IMR-90 (cell line): ENCODE results near the gene SF3B3. TPM values are rescaled to one million over a fixed set of nuclear protein-coding genes. Genes with fewer than 3 reads are reported as not detected.

Experiments
- ATAC-seq: fragments of 200-7000 bp; cut with Tn5 transposase; 2 replicates; pipeline ENCODE4 v1.9.1; 2020; ENCODE audit warnings: low read depth, mild to moderate bottlenecking, moderate library complexity
- BruUV-seq: library from RNA; stranded (reverse); fragments of 400-500 nt; replicated peaks from 2 replicates; lab custom pipeline; 2021; lab: Mats Ljungman, UMichigan
- CTCF ChIA-PET: fragments of 300-600 bp; formaldehyde crosslinking; extraction: SDS; loops from one replicate; lab custom pipeline; 2021; ENCODE audit warnings: antibody characterized with exemption; lab: Yijun Ruan, JAX
- POLR2A ChIA-PET: fragments of 300-600 bp; sonication (Branson Sonifier 250); formaldehyde crosslinking; loops from one replicate; lab custom pipeline; 2022; ENCODE audit warnings: antibody characterized with exemption; ENCODE audit not compliant: unreplicated experiment; lab: Charles Lee
- DNase-seq: peaks from one replicate; pipeline ENCODE4 v3.0.0; 2013
- H2AFZ ChIP-seq: replicated peaks from 2 replicates; pipeline ENCODE3; 2013; ENCODE audit warnings: low read length, mild to moderate bottlenecking; ENCODE audit not compliant: poor library complexity
- H2AK5ac ChIP-seq: 2 replicates; pipeline ENCODE4 v1.6.1; 2013; ENCODE audit warnings: low read depth, low read length, inconsistent platforms
- H2AK9ac ChIP-seq: replicated peaks from 2 replicates; pipeline ENCODE3; 2013; ENCODE audit warnings: mild to moderate bottlenecking, low read depth, low read length, moderate library complexity; ENCODE audit not compliant: poor library complexity
- H2BK120ac ChIP-seq: 2 replicates; pipeline ENCODE4 v1.6.1; 2013; ENCODE audit warnings: low read depth, low read length, inconsistent platforms
- H2BK15ac ChIP-seq: 3 replicates; pipeline ENCODE4 v1.6.1; 2013; ENCODE audit warnings: low read depth, low read length, inconsistent platforms
- H2BK20ac ChIP-seq: 2 replicates; pipeline ENCODE4 v1.6.1; 2013; ENCODE audit warnings: low read depth, mild to moderate bottlenecking, inconsistent platforms, low read length, moderate library complexity
- H2BK5ac ChIP-seq: 2 replicates; pipeline ENCODE4 v1.6.1; 2013; ENCODE audit warnings: mild to moderate bottlenecking, low read depth, low read length, inconsistent platforms; ENCODE audit not compliant: poor library complexity, severe bottlenecking
- H3K14ac ChIP-seq: replicated peaks from 2 replicates; pipeline ENCODE4 v1.6.1; 2013; ENCODE audit warnings: low read depth, low read length, inconsistent platforms
- H3K18ac ChIP-seq: 2 replicates; pipeline ENCODE4 v1.6.1; 2013; ENCODE audit warnings: low read depth, low read length, control low read depth
- H3K23ac ChIP-seq: 2 replicates; pipeline ENCODE4 v1.6.1; 2013; ENCODE audit warnings: low read depth, low read length, inconsistent platforms
- H3K27ac ChIP-seq: 2 replicates; pipeline ENCODE4 v1.5.1; 2013; ENCODE audit warnings: mild to moderate bottlenecking, control low read depth, low read length; ENCODE audit not compliant: insufficient read depth
- H3K27me3 ChIP-seq: 2 replicates; pipeline ENCODE4 v1.6.1; 2013; ENCODE audit warnings: low read length; ENCODE audit not compliant: control insufficient read depth, insufficient read depth
- H3K36me3 ChIP-seq: 2 replicates; pipeline ENCODE4 v1.6.1; 2013; ENCODE audit warnings: low read length, mixed read lengths; ENCODE audit not compliant: control insufficient read depth, insufficient read depth
- H3K4ac ChIP-seq: 2 replicates; pipeline ENCODE4 v1.6.1; 2013; ENCODE audit warnings: low read depth, low read length, inconsistent platforms
- H3K4me1 ChIP-seq: 2 replicates; pipeline ENCODE4 v1.6.1; 2013; ENCODE audit warnings: low read length, mixed read lengths; ENCODE audit not compliant: control insufficient read depth, insufficient read depth
- H3K4me2 ChIP-seq: 2 replicates; pipeline ENCODE4 v1.6.1; 2013; ENCODE audit warnings: low read depth, mild to moderate bottlenecking, control low read depth, low read length, moderate library complexity
- H3K4me3 ChIP-seq: 2 replicates; pipeline ENCODE4 v1.5.1; 2013; ENCODE audit warnings: low read depth, mild to moderate bottlenecking, control low read depth, low read length, moderate library complexity; ENCODE audit not compliant: insufficient read depth
- H3K56ac ChIP-seq: 2 replicates; pipeline ENCODE4 v1.6.1; 2013; ENCODE audit warnings: low read length, inconsistent platforms; ENCODE audit not compliant: insufficient read depth; ENCODE audit errors: extremely low read depth
- H3K79me1 ChIP-seq, 2 experiments: 2 replicates each; pipeline ENCODE4 v1.6.1; 2013; ENCODE audit warnings: low read length in 2 of 2, inconsistent platforms in 1 of 2, low read depth in 1 of 2
- H3K9ac ChIP-seq: 2 replicates; pipeline ENCODE4 v1.6.1; 2013; ENCODE audit warnings: low read depth, low read length, control low read depth
- H3K9me1 ChIP-seq: 2 replicates; pipeline ENCODE4 v1.6.1; 2013; ENCODE audit warnings: low read length, inconsistent platforms; ENCODE audit not compliant: insufficient read depth
- H3K9me3 ChIP-seq: 2 replicates; pipeline ENCODE4 v1.6.1; 2013; ENCODE audit warnings: low read length; ENCODE audit not compliant: control insufficient read depth, insufficient read depth
- H4K20me1 ChIP-seq: 2 replicates; pipeline ENCODE4 v1.6.1; 2013; ENCODE audit warnings: low read length, inconsistent platforms; ENCODE audit not compliant: insufficient read depth
- H4K5ac ChIP-seq: 2 replicates; pipeline ENCODE4 v1.6.1; 2013; ENCODE audit warnings: mild to moderate bottlenecking, low read depth, low read length, control low read depth
- H4K8ac ChIP-seq, 2 experiments: 2 replicates each; pipeline ENCODE4 v1.6.1; 2013; ENCODE audit warnings: low read depth in 2 of 2, low read length in 2 of 2, control low read depth in 1 of 2, inconsistent platforms in 1 of 2
- H4K91ac ChIP-seq: 2 replicates; pipeline ENCODE4 v1.6.1; 2013; ENCODE audit warnings: low read depth, low read length, inconsistent platforms; ENCODE audit not compliant: insufficient read depth
- BHLHE40 ChIP-seq: fragments of 150-350 bp; IDR thresholded peaks from 2 replicates; pipeline ENCODE4 v1.6.1; 2016; ENCODE audit warnings: mild to moderate bottlenecking, low read depth, low read length
- CEBPB ChIP-seq: IDR thresholded peaks from 2 replicates; pipeline ENCODE4 v1.6.1; 2012; ENCODE audit warnings: low read depth, low read length, improper control_type of control experiment
- CHD1 ChIP-seq: IDR thresholded peaks from 2 replicates; pipeline ENCODE4 v1.6.1; 2012; ENCODE audit warnings: low read depth, low read length, improper control_type of control experiment
- FOS ChIP-seq: fragments of 150-350 bp; IDR thresholded peaks from 2 replicates; pipeline ENCODE4 v1.6.1; 2016; ENCODE audit warnings: low read depth, low read length
- MAZ ChIP-seq: IDR thresholded peaks from 2 replicates; pipeline ENCODE4 v1.6.1; 2012; ENCODE audit warnings: low read depth, mild to moderate bottlenecking, low read length, improper control_type of control experiment, moderate library complexity, borderline replicate concordance
- MXI1 ChIP-seq: IDR thresholded peaks from 2 replicates; pipeline ENCODE4 v1.6.1; 2012; ENCODE audit warnings: low read depth, mild to moderate bottlenecking, low read length, moderate library complexity, borderline replicate concordance
- NFE2L2 ChIP-seq: fragments of 150-350 bp; IDR thresholded peaks from 2 replicates; pipeline ENCODE4 v1.6.1; 2016; ENCODE audit warnings: low read depth, mild to moderate bottlenecking, low read length
- POLR2A ChIP-seq: IDR thresholded peaks from 2 replicates; pipeline ENCODE4 v1.6.1; 2012; ENCODE audit warnings: mild to moderate bottlenecking, low read depth, low read length
- RAD21 ChIP-seq: IDR thresholded peaks from 2 replicates; pipeline ENCODE4 v1.6.1; 2012; ENCODE audit warnings: low read length, improper control_type of control experiment
- RCOR1 ChIP-seq: IDR thresholded peaks from 2 replicates; pipeline ENCODE4 v1.6.1; 2012; ENCODE audit warnings: mild to moderate bottlenecking, low read length, improper control_type of control experiment; ENCODE audit not compliant: insufficient replicate concordance
- RFX5 ChIP-seq: IDR thresholded peaks from 2 replicates; pipeline ENCODE4 v1.8.0; 2012; ENCODE audit warnings: low read depth, mild to moderate bottlenecking, low read length, moderate library complexity
- SMC3 ChIP-seq: fragments of 150-350 bp; IDR thresholded peaks from 2 replicates; pipeline ENCODE4 v1.6.1; 2016; ENCODE audit warnings: low read depth, mild to moderate bottlenecking, antibody characterized with exemption, low read length, moderate library complexity
- WGBS, 2 experiments: methylation state at CpG; one replicate each; pipeline versions ENCODE4 v1.1.5 to v1.1.7; 2013; ENCODE audit warnings: missing lambda C conversion rate in 2 of 2; ENCODE audit not compliant: insufficient read length in 1 of 2; ENCODE audit errors: extremely low coverage in 2 of 2; 5-methylcytosine and 5-hydroxymethylcytosine counted together
- dilution Hi-C: fragments of 300-500 bp; cut with HindIII; formaldehyde crosslinking; loops from one replicate; pipeline ENCODE4 v1.14.3; 2018; ENCODE audit warnings: low sequenced_read_pairs; ENCODE audit not compliant: unreplicated experiment
- in situ Hi-C: fragments of 300-500 bp; cut with MboI; formaldehyde crosslinking; loops from 3 replicates; pipeline ENCODE4 v1.14.3; 2019; ENCODE audit warnings: low sequenced_read_pairs, inconsistent platforms, mixed read lengths
- intact Hi-C: fragments of 100-400 bp; cut with micrococcal nuclease; formaldehyde crosslinking; loops from 2 replicates; pipeline ENCODE4 v1.10.0; 2022
- polyA plus RNA-seq, 3 experiments: library from polyadenylated mRNA; depleted of rRNA; stranded (reverse); fragments of >200 nt; gene quantifications; 2 replicates each; pipeline ENCODE4 v1.2.3, GENCODE V29; 2012; ENCODE audit warnings: low replicate concordance in 1 of 3
- total RNA-seq: library from RNA; depleted of rRNA; stranded (reverse); fragments of >200 nt; gene quantifications from 2 replicates; pipeline ENCODE4 v1.2.3, GENCODE V29; 2012
- TF ChIP-seq, protein P1 (sequence below): fragments of 150-350 bp; IDR thresholded peaks from 2 replicates; pipeline ENCODE4 v1.6.1; 2017; ENCODE audit warnings: mild to moderate bottlenecking, antibody characterized with exemption, low read length, low read depth
- TF ChIP-seq, protein P2 (sequence below): fragments of 150-350 bp; IDR thresholded peaks from 2 replicates; pipeline ENCODE4 v1.6.1; 2016; ENCODE audit warnings: low read depth, mild to moderate bottlenecking, low read length, moderate library complexity, borderline replicate concordance

The SF3B3 gene
- total and polyA plus RNA-seq, 2 of the 4 experiments (the other 2 are of a cell fraction) = 97.9 to 134 TPM

DNA sequence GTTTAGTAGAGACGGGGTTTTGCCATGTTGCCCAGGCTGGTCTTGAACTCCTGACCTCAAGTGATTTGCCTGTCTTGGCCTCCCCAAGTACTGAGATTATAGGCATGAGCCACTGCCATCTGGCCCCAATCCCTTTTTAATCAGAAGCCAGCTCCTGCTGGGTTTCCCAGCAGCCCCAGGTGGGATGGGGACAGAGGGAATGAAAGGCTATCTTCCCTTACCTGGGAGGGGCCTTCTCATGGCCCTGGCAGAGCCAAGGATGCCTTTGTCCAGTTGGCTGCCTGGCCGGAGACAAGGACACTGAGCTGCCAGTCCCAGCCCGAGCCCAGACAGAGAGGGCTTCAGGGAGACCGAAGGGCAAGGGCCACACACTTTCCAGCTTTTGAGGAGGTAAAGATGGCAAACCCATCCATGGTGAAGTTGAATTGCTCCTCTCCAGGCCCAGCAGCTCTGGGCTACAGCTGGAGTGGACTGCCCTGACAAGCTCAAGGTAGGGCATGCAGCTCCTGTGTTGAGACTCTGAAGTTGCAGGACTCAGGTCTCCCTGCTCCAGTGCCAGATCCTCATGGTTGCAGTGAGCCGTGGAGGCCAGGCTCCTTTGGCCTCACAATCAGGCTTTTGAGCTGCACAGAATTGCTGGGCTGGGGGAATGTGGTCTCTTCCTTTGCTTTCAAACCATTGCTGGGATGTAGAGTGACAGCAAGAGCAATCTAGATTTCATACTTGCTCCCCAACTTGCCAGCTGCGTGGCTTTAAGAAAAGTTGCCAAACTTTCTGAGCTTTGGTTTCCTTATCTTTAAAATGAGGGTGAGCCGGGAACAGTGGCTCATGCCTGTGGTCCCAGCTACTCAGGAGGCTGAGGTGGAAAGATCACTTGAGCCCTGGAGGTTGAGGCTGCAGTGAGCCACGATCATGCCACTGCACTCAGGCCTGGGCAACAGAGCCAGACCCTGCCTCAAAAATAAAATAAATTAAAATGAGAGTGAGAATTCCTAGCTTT, 78.3 kb downstream of the SF3B3 start:
- no peaks in the 10 kb centered on the region for H4K20me1 ChIP-seq
- H3K27me3 ChIP-seq = peaks cover 5% of the 10 kb centered on the region
- H4K91ac ChIP-seq = no peak overlapping the region
- ATAC-seq = no peak
- no peaks in the 10 kb centered on the region; the same call in 1 of the 2 replicates for H3K4me1 ChIP-seq
- H3K9me3 ChIP-seq = no peaks in the 10 kb centered on the region
- dilution Hi-C loops = no loop called here
- BruUV-seq = no TSS peak
- no CpG with 5 or more reads among the region's 8 CpGs for WGBS, 2 experiments
- H3K4ac ChIP-seq = no peak overlapping the region
- H4K8ac ChIP-seq = no peak overlapping the region
- H3K27ac ChIP-seq = no peak overlapping the region
- H3K79me1 ChIP-seq = no peaks in the 10 kb centered on the region
- H2BK15ac ChIP-seq = no peak overlapping the region
- no peaks in the 10 kb centered on the region for H3K9me1 ChIP-seq
- DNase-seq = peak; percentile 24
- TF ChIP-seq CHD1 = no peak
- TF ChIP-seq RFX5 = no peak
- TF ChIP-seq, protein P1, sequence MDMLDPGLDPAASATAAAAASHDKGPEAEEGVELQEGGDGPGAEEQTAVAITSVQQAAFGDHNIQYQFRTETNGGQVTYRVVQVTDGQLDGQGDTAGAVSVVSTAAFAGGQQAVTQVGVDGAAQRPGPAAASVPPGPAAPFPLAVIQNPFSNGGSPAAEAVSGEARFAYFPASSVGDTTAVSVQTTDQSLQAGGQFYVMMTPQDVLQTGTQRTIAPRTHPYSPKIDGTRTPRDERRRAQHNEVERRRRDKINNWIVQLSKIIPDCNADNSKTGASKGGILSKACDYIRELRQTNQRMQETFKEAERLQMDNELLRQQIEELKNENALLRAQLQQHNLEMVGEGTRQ = no peak
- TF ChIP-seq CEBPB = no peak
- no peak for TF ChIP-seq RAD21
- TF ChIP-seq POLR2A = no peak
- TF ChIP-seq BHLHE40 = no peak
- TF ChIP-seq FOS = no peak
- no peak for TF ChIP-seq MXI1
- TF ChIP-seq, protein P2, sequence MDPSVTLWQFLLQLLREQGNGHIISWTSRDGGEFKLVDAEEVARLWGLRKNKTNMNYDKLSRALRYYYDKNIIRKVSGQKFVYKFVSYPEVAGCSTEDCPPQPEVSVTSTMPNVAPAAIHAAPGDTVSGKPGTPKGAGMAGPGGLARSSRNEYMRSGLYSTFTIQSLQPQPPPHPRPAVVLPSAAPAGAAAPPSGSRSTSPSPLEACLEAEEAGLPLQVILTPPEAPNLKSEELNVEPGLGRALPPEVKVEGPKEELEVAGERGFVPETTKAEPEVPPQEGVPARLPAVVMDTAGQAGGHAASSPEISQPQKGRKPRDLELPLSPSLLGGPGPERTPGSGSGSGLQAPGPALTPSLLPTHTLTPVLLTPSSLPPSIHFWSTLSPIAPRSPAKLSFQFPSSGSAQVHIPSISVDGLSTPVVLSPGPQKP = no peak
- TF ChIP-seq MAZ = no peak
- no peak for TF ChIP-seq RCOR1
- no peak for TF ChIP-seq NFE2L2
- no peak for TF ChIP-seq SMC3
- in situ Hi-C loops = no loop called here
- no peak overlapping the region for H3K14ac ChIP-seq
- H2AK9ac ChIP-seq = no peak overlapping the region
- no peak overlapping the region for H3K9ac ChIP-seq
- intact Hi-C loops = no loop called here
- no peak overlapping the region for H3K18ac ChIP-seq
- CTCF ChIA-PET = interaction anchor here (0.5 kb wide), 1 partner anchor 74 kb away, joined by 3 read pairs; no protein-coding TSS in a partner anchor
- no peak overlapping the region for H3K4me3 ChIP-seq
- no peak overlapping the region for H2BK120ac ChIP-seq
- no peak overlapping the region for H4K5ac ChIP-seq
- POLR2A ChIA-PET = interaction anchor here (0.6 kb wide), 1 partner anchor 256 kb away, joined by 3 read pairs; no protein-coding TSS in a partner anchor
- peak overlapping the region; percentile 75 for H2AFZ ChIP-seq
- no peak overlapping the region; the same call in 1 of the 2 replicates for H3K23ac ChIP-seq
- no peak overlapping the region for H3K56ac ChIP-seq
- H2AK5ac ChIP-seq = peak overlapping the region; percentile 8; the same call in 1 of the 2 replicates
- H2BK5ac ChIP-seq = no peak overlapping the region
- H3K4me2 ChIP-seq = no peak overlapping the region
- H3K36me3 ChIP-seq = no peaks in the 10 kb centered on the region
- H2BK20ac ChIP-seq = no peak overlapping the region
